HG03378 (cell line): ENCODE data around the gene KLC1.
"Not testable (repeated sequence)": the region's sequence is repeated elsewhere in the genome, so short reads cannot be mapped to it uniquely, and the experiment has no call there.

Source experiments
- ATAC-seq: cut with Tn5 transposase; IDR thresholded peaks from one replicate; pipeline ENCODE4 v1.9.1; 2021; ENCODE audit warnings: mild to moderate bottlenecking, moderate library complexity; ENCODE audit not compliant: unreplicated experiment

KLC1 gene

DNA sequence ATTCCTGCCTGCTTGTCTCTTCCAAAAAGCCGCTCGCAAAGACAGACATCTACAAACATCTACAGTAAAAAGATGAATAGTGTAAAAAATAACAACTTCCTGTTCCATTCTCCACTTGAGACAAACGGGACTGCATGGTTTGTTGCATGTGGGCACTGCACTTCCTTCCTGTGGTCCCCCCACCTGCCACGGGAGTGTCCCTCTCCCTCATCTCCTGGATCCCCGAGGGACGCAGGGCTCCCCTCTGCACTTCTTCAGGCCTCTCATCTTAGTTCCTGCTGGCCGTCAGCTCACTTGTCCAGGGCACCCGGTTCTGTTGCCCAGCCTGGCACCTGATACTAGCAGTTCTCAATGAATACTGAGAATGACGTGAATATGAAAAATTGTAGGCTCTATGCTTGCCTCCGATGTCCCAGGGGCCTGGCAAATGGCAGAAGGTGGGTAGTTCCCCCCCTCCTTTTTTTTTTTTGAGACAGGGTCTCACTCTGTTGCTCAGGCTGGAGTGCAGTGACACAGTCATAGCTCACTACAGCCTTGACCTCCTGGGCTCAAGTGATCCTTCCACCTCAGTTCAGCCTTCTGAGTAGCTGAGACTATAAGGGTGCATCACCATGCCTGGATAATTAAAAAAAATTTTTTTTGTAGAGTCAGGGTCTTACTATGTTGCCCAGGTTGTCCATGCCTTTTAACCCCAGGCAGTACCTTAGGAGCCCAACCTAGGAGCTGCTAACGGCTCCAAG is 3.5 kb upstream of the KLC1 start:
- ATAC-seq: no peak

- ATAC-seq: no peak
These were observed 2.7 kb upstream of the KLC1 start for GRCh38 chr14:103626146-103626850.

DNA sequence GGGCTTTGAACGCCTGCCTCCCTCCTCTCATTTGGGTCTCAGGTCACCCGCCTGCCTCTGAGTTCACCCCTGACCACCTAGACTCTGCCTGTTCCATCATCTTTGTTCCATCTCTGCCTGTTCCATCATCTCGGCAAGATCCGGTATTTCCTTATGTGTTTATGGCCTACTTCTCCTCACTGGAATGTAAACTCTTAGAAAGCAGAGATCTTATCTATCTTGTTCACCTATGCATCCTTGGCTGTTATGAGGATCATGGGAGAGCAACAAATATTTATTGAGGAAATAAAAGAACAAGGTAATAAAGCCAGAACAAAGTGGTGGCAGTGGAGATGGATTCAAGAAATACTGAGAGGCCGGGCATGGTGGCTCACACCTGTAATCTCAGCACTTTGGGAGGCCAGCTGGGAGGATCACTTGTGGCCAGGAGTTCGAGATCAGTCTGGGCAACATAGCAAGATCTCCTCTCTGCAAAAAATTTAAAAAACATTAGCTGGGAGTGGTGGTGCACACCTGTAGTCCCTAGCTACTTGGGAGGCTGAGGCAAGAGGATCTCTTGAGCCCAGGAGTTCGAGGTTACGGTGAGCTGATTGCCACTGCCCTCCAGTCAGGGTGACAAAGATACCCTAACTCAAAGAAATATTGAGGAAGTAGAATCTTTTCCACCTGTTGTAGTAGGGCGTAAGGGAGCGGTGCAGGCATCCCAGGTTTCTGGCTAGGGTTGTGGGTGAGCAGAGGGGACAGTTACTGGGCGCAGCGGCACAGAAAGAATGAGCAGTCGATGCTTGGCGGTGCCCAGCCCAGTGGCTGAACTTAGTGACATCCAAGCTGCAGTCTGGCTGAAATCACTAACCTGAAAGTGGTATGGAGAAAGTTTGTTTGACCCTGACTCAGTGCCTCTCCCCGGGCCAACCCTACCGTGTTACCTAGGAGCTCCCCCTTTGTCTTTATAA is 1.7 kb upstream of the KLC1 start:
- no peak for ATAC-seq

- ATAC-seq: no peak
These were observed 759 bp upstream of the KLC1 start for GRCh38 chr14:103628221-103628683.

GRCh38 chr14:103629503-103630121 is 601 bp downstream of the KLC1 start:
- no peak for ATAC-seq

DNA sequence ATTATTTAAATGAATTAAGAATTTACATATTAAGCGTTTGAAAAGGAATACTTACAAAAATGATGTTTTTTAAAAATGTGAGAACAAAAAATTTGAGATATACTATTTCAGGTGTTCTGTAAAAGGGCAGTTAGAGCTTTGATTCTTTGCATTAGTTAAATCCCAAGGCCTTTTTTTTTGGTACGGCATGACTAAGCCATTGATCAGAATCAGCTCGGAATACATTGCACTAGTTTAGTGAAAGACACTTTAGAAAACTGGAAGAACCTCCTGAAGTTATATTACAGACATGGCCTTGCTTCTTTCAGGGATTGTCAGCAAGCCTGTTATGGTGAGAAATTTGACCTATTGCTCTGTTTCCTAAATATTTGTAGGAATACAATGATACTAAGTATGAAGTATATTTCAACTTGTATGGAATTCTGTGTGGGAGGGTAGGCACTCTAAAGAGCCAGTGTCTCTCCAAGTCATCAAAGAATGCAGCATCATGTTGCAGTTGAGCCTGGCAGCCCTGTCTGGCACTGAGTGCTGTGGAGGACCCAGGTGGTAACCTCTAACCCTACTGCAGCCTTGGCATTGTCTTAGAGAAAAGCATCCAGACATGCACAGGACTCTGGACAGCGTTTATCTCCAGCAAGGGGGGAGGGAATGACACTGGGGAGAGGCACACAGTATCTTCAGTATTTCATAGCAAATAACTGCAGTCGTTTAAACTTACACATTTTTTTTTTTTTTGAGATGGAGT is 1.5 kb downstream of the KLC1 start:
- no peak for ATAC-seq

- ATAC-seq: no peak
These were observed 4.4 kb downstream of the KLC1 start for GRCh38 chr14:103633391-103633790.

DNA sequence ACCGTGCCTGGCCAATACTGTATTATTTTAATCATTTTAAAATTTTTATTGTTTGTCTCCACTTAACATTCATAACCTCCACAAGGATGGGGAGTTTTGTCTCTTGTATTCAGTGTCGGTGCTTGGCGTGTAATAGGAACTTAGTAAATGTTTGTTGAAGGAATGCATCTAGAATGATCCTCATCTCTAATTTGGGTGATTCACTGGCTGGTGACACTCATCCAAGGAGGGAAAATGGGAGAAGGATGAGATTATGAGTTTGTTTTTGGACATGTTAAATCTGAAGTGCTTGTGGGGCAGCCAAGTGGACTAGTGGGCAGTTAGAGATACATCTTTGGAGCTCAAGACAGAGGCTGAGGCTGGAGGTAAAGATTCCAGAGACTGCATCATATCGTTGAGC is 5.1 kb downstream of the KLC1 start:
- no peak for ATAC-seq

GRCh38 chr14:103638594-103638993 is 9.6 kb downstream of the KLC1 start:
- no peak for ATAC-seq

- ATAC-seq: no peak
These were observed 12.2 kb downstream of the KLC1 start for GRCh38 chr14:103641161-103641560.

DNA sequence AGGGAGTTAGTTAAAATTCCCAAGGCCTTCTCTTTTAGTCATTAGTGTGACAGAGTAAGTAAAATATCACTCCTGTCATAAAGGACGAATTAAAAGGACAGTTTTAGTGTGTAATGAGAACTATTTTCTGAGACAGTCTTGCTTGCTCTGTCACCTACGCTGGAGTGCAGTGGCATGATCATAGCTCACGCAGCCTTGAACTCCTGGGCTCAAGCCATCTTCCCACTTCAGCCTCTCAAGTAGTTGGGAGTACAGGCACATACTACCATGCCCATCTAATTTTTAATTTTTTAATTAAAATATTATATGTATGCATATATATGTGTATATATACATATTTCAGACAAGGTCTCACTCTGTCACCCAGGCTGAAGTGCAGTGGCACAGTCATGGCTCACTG is 17.2 kb downstream of the KLC1 start:
- ATAC-seq: no peak

DNA sequence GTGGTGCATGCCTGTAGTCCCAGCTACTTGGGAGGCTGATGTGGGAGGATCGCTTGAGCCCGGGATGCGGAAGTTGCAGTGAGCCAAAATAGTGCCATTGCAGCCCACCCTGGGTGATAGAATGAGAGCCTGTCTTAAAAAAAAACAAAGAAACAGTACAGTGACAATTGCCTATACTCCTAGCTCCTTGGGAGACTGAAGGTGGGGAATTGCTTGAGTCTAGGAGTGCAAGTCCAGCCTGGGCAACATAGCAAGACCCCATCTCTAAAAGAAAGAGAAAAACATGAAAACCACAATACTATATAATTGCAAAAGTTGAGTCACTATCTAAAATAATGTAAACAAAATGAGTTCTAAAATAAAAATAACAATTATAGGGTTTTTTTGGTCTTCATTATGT is 20.0 kb downstream of the KLC1 start:
- ATAC-seq: no peak

DNA sequence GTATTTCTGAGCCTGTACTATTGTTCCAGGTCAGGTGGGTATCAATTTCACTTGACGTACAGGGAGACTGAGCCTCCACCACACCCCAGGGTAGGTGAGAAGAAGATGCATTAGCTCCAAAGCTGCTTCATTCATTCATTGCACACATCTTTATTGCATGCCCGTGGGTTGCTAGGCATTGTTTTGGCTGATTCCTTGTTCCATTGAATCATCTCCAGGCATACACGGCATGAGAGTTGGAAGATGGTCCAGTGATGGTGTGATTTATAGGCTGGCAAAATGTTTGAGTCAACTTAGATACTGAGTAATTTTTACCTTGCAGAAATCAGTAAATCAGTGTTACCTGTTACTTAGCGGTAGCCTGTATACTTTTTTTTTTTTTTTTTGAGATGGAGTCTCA is 21.2 kb downstream of the KLC1 start:
- ATAC-seq: no peak

- ATAC-seq: no peak
These were observed 22.6 kb downstream of the KLC1 start for GRCh38 chr14:103651585-103651984.

DNA sequence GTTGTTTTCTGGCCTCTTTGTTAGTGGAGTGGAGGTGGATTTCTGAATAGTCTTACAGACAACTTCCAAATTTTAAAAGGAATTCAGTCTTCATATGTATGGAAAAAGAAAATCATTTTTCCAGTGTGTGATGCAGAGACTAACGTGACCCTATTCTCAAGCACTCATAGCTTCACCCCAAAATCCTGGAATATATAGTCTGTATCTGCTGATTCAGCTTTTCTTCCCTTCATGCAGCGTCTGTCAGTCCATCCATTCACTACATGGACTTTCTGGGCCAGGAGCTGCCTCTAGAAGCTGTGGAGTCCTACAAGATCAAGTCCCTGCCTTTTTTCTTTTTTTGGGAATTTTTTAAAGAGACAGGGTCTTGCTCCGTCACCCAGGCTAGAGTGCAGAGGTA is 23.8 kb downstream of the KLC1 start:
- no peak for ATAC-seq

DNA sequence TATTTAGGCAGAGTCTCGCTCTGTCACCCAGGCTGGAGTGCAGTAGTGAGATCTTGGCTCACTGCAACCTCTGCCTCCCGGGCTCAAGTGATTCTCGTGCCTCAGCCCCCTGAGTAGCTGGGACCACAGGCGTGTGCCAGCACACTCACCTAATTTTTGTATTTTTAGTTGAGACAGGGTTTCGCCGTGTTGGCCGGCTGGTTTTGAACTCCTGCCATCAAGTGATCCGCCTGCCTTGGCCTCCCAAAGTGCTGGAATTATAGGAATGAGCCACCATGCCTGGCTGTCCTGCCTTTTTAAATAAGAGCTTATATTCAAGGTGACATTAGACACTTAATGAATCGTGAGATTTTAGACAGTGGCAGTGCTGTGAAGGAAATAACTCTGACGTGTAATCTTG is 24.3 kb downstream of the KLC1 start:
- not testable (repeated sequence) for ATAC-seq

DNA sequence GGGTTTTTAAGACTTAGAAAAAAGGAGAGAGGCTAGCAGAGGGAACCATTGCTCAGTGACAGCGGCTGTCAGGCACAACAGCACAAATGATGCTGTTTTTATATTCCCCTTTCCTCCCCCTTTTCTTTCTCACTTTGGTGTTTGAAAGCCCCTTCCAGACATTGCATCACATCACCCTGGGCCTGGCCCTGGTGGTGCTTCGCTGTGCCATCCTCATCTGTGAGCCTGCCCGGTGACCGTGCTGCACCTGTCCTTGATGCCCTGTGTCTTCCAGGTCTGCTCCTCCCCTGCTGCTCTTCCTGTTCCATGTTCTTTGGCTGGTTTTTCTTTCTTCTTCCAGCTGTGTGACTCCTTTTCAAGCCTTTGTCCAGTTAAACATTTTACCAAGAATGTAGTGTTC is 24.8 kb downstream of the KLC1 start:
- no peak for ATAC-seq

DNA sequence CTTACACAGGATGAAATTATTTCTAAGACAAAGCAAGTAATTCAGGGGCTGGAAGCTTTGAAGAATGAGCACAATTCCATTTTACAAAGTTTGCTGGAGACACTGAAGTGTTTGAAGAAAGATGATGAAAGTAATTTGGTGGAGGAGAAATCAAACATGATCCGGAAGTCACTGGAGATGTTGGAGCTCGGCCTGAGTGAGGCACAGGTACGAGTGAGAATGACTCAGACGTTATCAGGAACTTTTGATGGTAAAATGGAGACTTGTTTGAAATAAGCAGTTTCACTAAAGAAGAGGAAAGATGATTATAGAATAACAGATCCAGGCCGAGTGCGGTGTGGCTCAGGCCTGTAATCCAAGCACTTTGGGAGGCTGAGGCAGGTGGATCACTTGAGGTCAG is 25.6 kb downstream of the KLC1 start:
- no peak for ATAC-seq

DNA sequence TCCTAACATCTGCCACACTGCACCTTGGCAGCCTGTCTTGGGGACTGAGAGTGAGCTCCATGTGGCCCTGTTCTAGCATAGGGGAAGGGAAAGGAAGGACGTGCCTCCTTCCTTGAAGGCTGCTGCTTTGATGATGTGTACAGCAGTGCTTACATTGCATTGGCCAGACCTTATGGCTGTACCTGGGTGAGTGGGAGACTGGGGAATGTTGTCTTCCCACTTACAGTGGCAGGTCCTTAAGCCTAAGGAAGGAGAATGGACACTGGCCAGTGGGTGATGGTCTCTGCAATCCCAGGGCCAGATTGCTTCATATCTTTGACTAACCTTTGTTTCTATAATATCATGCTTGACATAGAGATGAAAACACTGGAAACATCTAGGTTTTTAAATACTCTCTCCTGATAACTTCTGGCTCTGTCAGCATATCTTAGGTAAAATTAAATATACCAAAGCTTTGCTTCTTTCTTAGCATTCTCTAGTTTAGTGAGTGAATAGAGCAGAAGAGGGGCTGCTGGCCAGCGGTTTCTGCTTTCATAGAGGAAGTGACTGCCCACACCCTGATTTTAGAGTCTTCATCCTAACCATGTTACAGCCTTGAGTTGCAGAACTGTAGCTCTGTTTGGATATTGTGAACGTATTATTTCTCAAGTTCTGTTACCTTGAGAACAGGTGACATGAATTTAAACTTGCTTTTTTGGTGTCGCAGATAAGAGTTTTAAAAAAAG is 27.2 kb downstream of the KLC1 start:
- no peak for ATAC-seq

GRCh38 chr14:103656756-103657133 is 27.7 kb downstream of the KLC1 start:
- no peak for ATAC-seq
